HG02763 (cell line): ENCODE data around the gene PKD2.

ENCODE experiments used
- ATAC-seq: cut with Tn5 transposase; IDR thresholded peaks from one replicate; pipeline ENCODE4 v1.9.1; 2021; ENCODE audit warnings: mild to moderate bottlenecking, moderate library complexity; ENCODE audit not compliant: unreplicated experiment

PKD2 gene

GRCh38 chr4:88007304-88008121 lies at the start of gene PKD2:
Gene PKD2, plus strand, starts transcription at chr4:88007635. Its CDS starts 99 bp downstream, at chr4:88007734.
- peak; percentile 93 for ATAC-seq

- no peak for ATAC-seq
Measured at GRCh38 chr4:87961993-87962392, 45.4 kb upstream of the PKD2 start.

- ATAC-seq, result no peak
Measured at GRCh38 chr4:87962398-87963146, 44.9 kb upstream of the PKD2 start.

GRCh38 chr4:87965501-87965975 lies 41.9 kb upstream of the PKD2 start:
- no peak for ATAC-seq

GRCh38 chr4:87966095-87966496 lies 41.3 kb upstream of the PKD2 start:
- no peak for ATAC-seq

GRCh38 chr4:87967193-87967592 lies 40.2 kb upstream of the PKD2 start:
- ATAC-seq, result no peak

- ATAC-seq, result no peak
Measured at GRCh38 chr4:87970121-87970520, 37.3 kb upstream of the PKD2 start.

- no peak for ATAC-seq
Measured at GRCh38 chr4:87971866-87972265, 35.6 kb upstream of the PKD2 start.

GRCh38 chr4:87973283-87974169 lies 33.9 kb upstream of the PKD2 start:
- ATAC-seq, result peak; percentile 48

GRCh38 chr4:87974856-87975462 lies 32.5 kb upstream of the PKD2 start:
- ATAC-seq, result peak; percentile 18

- peak; percentile 74 for ATAC-seq
Measured at GRCh38 chr4:87975466-87975865, 32.0 kb upstream of the PKD2 start, which contains the start of gene SPP1. Gene SPP1, plus strand, starts transcription at chr4:87975714. Its CDS starts 1,182 bp downstream, at chr4:87976896.

GRCh38 chr4:87977521-87978278 lies 29.7 kb upstream of the PKD2 start:
- ATAC-seq, result no peak

GRCh38 chr4:87978681-87979080 lies 28.8 kb upstream of the PKD2 start:
- ATAC-seq, result no peak

GRCh38 chr4:87979810-87980209 lies 27.6 kb upstream of the PKD2 start:
- ATAC-seq, result no peak

GRCh38 chr4:87981486-87981885 lies 25.9 kb upstream of the PKD2 start:
- ATAC-seq, result no peak

GRCh38 chr4:87982036-87982435 lies 25.4 kb upstream of the PKD2 start:
- ATAC-seq, result no peak

GRCh38 chr4:87982446-87983010 lies 24.9 kb upstream of the PKD2 start:
- no peak for ATAC-seq

- no peak for ATAC-seq
Measured at GRCh38 chr4:87983996-87984395, 23.4 kb upstream of the PKD2 start.

GRCh38 chr4:87985097-87985886 lies 22.1 kb upstream of the PKD2 start:
- ATAC-seq, result peak; percentile 83
